ENCODE results near the gene CARMIL1.

CARMIL1 gene

DNA sequence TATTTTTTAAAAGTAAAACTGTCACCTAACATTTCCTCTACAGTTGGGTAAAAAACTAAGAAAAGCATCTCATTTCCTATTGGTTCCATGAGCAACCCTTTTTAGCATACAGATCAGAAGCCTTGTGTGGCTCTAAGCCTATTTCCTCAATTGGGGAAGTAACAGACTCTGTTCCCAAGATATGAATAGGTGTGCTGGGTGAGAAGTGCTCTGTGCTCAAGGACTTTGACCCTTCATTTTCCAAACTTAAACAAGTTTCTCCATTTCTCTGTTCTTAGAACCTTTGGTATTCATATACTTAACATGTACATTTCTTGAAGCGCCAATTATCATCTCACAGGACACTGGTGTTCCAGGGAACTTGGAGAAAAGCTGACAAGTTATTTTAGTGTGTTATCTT, 24.1 kb downstream of the CARMIL1 start:
- Histone ChIP-seq H3F3A (ENCODE audit: low read depth) (no peaks in the 10 kb centered on the region), H2AFZ (ENCODE audit: low read length) (no peak overlapping the region), H3K9me2 (replicated peaks; ENCODE audit: low read depth, low read length) (no peaks in the 10 kb centered on the region), H3K27me3 (ENCODE audit: insufficient read depth, low read length, poor library complexity, severe bottlenecking) (no peaks in the 10 kb centered on the region), H3K36me3 (ENCODE audit: insufficient read depth, low read length) (no peaks in the 10 kb centered on the region), H3K79me2 (ENCODE audit: insufficient read depth, low read length) (no peaks in the 10 kb centered on the region), H3K4me3 (ENCODE audit: low read length, poor library complexity, severe bottlenecking) (no peak overlapping the region), H3K9ac (ENCODE audit: low read depth, low read length, poor library complexity, severe bottlenecking) (no peak overlapping the region), H3K9me3 (ENCODE audit: insufficient read depth, low read depth, low read length) (no peaks in the 10 kb centered on the region), H4K20me1 (ENCODE audit: insufficient read depth, low read length, poor library complexity, severe bottlenecking) (no peaks in the 10 kb centered on the region), H3K4me1 (ENCODE audit: insufficient read depth, low read length, poor library complexity, severe bottlenecking) (no peaks in the 10 kb centered on the region), H3K4me2 (ENCODE audit: low read depth, low read length, poor library complexity, severe bottlenecking) (no peak overlapping the region)
- TF ChIP-seq, protein P1, sequence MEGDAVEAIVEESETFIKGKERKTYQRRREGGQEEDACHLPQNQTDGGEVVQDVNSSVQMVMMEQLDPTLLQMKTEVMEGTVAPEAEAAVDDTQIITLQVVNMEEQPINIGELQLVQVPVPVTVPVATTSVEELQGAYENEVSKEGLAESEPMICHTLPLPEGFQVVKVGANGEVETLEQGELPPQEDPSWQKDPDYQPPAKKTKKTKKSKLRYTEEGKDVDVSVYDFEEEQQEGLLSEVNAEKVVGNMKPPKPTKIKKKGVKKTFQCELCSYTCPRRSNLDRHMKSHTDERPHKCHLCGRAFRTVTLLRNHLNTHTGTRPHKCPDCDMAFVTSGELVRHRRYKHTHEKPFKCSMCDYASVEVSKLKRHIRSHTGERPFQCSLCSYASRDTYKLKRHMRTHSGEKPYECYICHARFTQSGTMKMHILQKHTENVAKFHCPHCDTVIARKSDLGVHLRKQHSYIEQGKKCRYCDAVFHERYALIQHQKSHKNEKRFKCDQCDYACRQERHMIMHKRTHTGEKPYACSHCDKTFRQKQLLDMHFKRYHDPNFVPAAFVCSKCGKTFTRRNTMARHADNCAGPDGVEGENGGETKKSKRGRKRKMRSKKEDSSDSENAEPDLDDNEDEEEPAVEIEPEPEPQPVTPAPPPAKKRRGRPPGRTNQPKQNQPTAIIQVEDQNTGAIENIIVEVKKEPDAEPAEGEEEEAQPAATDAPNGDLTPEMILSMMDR (conservative IDR thresholded peaks at IDR 0.05; ENCODE audit: low read length) = no peak
- TF ChIP-seq EZH2phosphoT487 (IDR thresholded peaks at IDR 0.05; ENCODE audit: borderline replicate concordance) = no peak

DNA sequence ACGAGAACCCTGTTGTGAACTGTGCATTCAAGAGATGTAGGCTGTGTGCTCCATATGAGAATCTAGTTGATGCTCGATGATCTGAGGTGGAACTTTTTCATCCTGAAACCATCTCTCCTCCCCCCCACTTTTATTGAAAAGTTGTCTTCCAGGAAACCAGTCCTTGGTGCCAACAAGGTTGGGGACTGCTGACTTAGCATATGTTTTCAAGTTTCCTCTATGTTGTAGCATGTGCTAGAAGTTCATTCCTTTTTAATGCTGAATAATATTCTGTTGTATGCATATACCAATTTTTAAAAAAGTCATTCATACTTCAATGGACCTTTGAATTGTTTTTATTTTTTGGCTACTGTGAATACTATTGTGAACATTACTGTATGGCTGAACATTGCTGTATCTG, 27.2 kb downstream of the CARMIL1 start:
- peaks cover 6% of the 10 kb centered on the region; the same call in 1 of the 2 replicates for H3K79me2 ChIP-seq (ENCODE audit: insufficient read depth, low read length)
- no peaks in the 10 kb centered on the region for H3F3A ChIP-seq (ENCODE audit: low read depth)

DNA sequence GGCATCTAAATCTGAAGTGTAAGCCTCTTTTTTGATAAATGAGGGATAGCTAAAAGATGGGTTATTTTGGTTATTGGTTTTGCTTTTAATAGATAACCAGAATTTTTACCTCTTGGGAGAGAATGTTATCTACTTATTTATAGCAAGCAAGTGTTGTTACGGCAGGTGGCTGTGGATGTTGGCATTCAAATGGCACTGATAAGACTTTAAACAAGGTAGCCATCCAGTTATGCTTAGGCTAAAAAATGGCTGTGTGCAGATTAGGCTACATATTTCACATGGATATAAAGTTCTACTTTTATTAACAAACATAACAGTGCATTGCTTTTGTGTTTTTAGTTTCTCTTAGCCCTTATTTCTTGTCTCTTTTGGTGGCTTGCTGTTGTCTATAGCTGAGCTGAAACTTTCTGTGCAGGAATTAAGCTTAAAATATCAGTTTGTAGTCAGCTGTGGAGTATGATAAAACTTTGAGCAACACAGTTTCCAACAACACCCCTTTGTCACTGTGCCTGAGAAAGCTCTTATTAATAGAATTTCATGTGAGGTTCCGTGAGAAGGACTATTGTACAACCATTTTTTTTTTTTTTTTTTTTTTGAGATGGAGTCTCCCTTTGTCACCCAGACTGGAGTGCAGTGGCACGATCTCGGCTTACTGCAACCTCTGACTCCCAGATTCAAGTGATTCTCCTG, 28.8 kb downstream of the CARMIL1 start:
- H3K36me3 ChIP-seq (ENCODE audit: insufficient read depth, low read length) = no peaks in the 10 kb centered on the region
- peaks cover 18% of the 10 kb centered on the region for H3K4me1 ChIP-seq (ENCODE audit: insufficient read depth, low read length, poor library complexity, severe bottlenecking)
- H3F3A ChIP-seq (ENCODE audit: low read depth) = peaks cover 6% of the 10 kb centered on the region; the same call in 1 of the 2 replicates
- no peak overlapping the region for H3K9ac ChIP-seq (ENCODE audit: low read depth, low read length, poor library complexity, severe bottlenecking)
- no peaks in the 10 kb centered on the region for H3K27me3 ChIP-seq (ENCODE audit: insufficient read depth, low read length, poor library complexity, severe bottlenecking)
- no peaks in the 10 kb centered on the region for H3K9me3 ChIP-seq (ENCODE audit: insufficient read depth, low read depth, low read length)
- no peak overlapping the region for H2AFZ ChIP-seq (ENCODE audit: low read length)
- no peaks in the 10 kb centered on the region for H4K20me1 ChIP-seq (ENCODE audit: insufficient read depth, low read length, poor library complexity, severe bottlenecking)
- TF ChIP-seq EZH2phosphoT487 (IDR thresholded peaks at IDR 0.05; ENCODE audit: borderline replicate concordance) = no peak
- TF ChIP-seq, protein P1 (conservative IDR thresholded peaks at IDR 0.05; ENCODE audit: low read length) = no peak
- peaks cover 6% of the 10 kb centered on the region; the same call in 1 of the 2 replicates for H3K79me2 ChIP-seq (ENCODE audit: insufficient read depth, low read length)
- H3K4me2 ChIP-seq (ENCODE audit: low read depth, low read length, poor library complexity, severe bottlenecking) = no peak overlapping the region
- no peak overlapping the region for H3K4me3 ChIP-seq (ENCODE audit: low read length, poor library complexity, severe bottlenecking)
- no peaks in the 10 kb centered on the region for H3K9me2 ChIP-seq (replicated peaks; ENCODE audit: low read depth, low read length)

More for the DNA sequence above, 27.2 kb downstream of the CARMIL1 start:
- H3K36me3 ChIP-seq (ENCODE audit: insufficient read depth, low read length) = no peaks in the 10 kb centered on the region
- TF ChIP-seq, protein P1 (conservative IDR thresholded peaks at IDR 0.05; ENCODE audit: low read length) = no peak
- no peak for TF ChIP-seq EZH2phosphoT487 (IDR thresholded peaks at IDR 0.05; ENCODE audit: borderline replicate concordance)
- H4K20me1 ChIP-seq (ENCODE audit: insufficient read depth, low read length, poor library complexity, severe bottlenecking) = no peaks in the 10 kb centered on the region
- no peak overlapping the region for H3K9ac ChIP-seq (ENCODE audit: low read depth, low read length, poor library complexity, severe bottlenecking)
- H3K9me3 ChIP-seq (ENCODE audit: insufficient read depth, low read depth, low read length) = no peaks in the 10 kb centered on the region
- no peak overlapping the region for H3K4me2 ChIP-seq (ENCODE audit: low read depth, low read length, poor library complexity, severe bottlenecking)
- peaks cover 2% of the 10 kb centered on the region for H3K4me1 ChIP-seq (ENCODE audit: insufficient read depth, low read length, poor library complexity, severe bottlenecking)
- H3K4me3 ChIP-seq (ENCODE audit: low read length, poor library complexity, severe bottlenecking) = no peak overlapping the region
- H2AFZ ChIP-seq (ENCODE audit: low read length) = no peak overlapping the region
- H3K27me3 ChIP-seq (ENCODE audit: insufficient read depth, low read length, poor library complexity, severe bottlenecking) = no peaks in the 10 kb centered on the region
- H3K9me2 ChIP-seq (replicated peaks; ENCODE audit: low read depth, low read length) = no peaks in the 10 kb centered on the region
